Mucosa of descending colon (tissue), 3 donors: Measurements from ENCODE around the gene NRSN2. TPM values are rescaled to one million over a fixed set of nuclear protein-coding genes. Genes with fewer than 3 reads are reported as not detected.

ENCODE experiments used
- ATAC-seq: fragments of 200-7000 bp; cut with Tn5 transposase; one replicate; pipeline ENCODE4 v1.9.1; 2020; ENCODE audit warnings: mild to moderate bottlenecking, moderate library complexity
- DNase-seq, 3 donors: peaks; one replicate each; pipeline ENCODE4 v3.0.0-alpha.2; 2020
- H3K36me3 ChIP-seq: fragments of 200-600 bp; one replicate; pipeline ENCODE4 v1.8.0; 2021; ENCODE audit warnings: low read depth, mild to moderate bottlenecking
- H3K4me1 ChIP-seq: fragments of 200-600 bp; one replicate; pipeline ENCODE4 v1.8.0; 2021; ENCODE audit warnings: low read depth, mild to moderate bottlenecking
- H3K4me3 ChIP-seq: fragments of 200-600 bp; one replicate; pipeline ENCODE4 v1.8.0; 2021; ENCODE audit warnings: mild to moderate bottlenecking
- H3K9me3 ChIP-seq: fragments of 200-600 bp; one replicate; pipeline ENCODE4 v1.8.0; 2021; ENCODE audit warnings: mild to moderate bottlenecking
- CTCF ChIP-seq: fragments of 200-600 bp; IDR thresholded peaks from one replicate; pipeline ENCODE4 v1.8.0; 2022; ENCODE audit warnings: antibody characterized with exemption, mild to moderate bottlenecking
- intact Hi-C, 2 donors: fragments of 100-400 bp; cut with DNase I in 1 of 2; cut with micrococcal nuclease in 1 of 2; formaldehyde crosslinking; loops; one replicate each; pipeline versions ENCODE4 v1.11.0 to v1.11.1; 2022; cut with DNase I, micrococcal nuclease
- total RNA-seq, 3 donors: library from RNA; stranded (reverse); fragmentation: NEBNext Ultra II Directional in 2 of 3; extraction: Animal tissue kit (Norgen Biotek cat#: 25700) in 2 of 3; gene quantifications; one replicate each; pipeline versions ENCODE4 v1.2.1 to v1.2.4, GENCODE V29; 2021 to 2023
- donor health status: DM: no; HTN: no; CAD: no; lungs with moderate emphysema.
- donor health status: DM: no; HTN: no; CAD: no.
- donor health status: DM: no; HTN: yes; CAD: no.

The NRSN2 gene
- total RNA-seq, 3 donors from 2014 or later, result 8.7 to 21.1 (median 13.1) TPM

GRCh38 chr20:316316-317068 lies 30.4 kb upstream of the NRSN2 start:
- Histone ChIP-seq H3K9me3 (no peaks in the 10 kb centered on the region), H3K4me1 (no peaks in the 10 kb centered on the region), H3K4me3 (no peak overlapping the region), H3K36me3 (no peaks in the 10 kb centered on the region)
- no peak for DNase-seq
- intact Hi-C loops, result no loop called here
- ATAC-seq, result no peak
- no peak for TF ChIP-seq CTCF

DNA sequence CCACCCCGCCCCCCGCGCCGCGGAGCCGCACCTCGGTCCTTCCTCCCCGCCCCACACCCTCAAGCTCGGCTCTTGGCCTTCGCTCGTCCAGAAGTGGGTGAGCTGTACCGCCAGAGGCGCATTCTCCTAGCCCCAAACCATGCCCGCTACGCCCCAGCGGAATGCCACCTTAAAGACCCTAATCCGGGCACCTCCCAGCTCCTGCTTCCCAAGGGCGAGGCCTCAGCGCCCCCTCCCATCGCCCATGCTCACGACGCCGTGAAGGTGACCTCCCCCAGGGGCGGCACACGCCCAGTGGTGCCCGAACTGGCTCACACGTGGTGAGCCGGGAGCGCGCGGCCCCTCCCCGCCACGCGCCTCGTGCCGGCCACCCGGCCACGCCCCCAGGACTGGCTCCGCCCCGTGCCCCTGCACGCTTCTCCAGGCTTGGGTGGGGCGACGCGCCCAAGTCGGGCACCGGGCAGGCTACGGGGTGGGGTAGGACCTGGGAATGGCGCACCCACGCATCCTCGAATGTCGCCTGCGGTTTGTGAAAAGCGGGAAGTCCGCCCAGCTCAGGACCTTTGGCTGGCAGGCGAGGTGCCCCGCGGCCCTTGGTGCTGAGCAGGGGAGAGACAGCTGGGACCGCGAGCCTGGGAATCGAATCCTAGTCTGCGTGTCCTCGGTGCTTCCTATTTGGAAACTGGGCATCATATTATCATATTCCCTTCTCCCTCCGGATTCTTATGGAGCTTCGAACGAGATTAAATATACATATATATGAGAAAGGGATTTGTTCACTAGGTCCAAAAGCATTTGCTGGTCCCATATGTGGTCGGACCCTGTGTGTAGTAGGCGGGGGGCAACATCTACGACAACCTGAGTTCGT lies 22.5 kb upstream of the NRSN2 start:
- intact Hi-C loops, result no loop called here
- Histone ChIP-seq H3K9me3 (no peaks in the 10 kb centered on the region), H3K36me3 (no peaks in the 10 kb centered on the region), H3K4me1 (peaks cover 25% of the 10 kb centered on the region), H3K4me3 (peak overlapping the region; percentile 17)
- peak; percentile 87 for ATAC-seq
- peak; percentile 96 to 98 (median 97) for DNase-seq
- TF ChIP-seq CTCF, result no peak

GRCh38 chr20:325045-325888 lies 21.6 kb upstream of the NRSN2 start, which contains the start of gene SOX12:
SOX12 (plus strand) TSS chr20:325552; CDS start chr20:325925, 373 bp downstream.
- H3K4me1 ChIP-seq, result peaks cover 25% of the 10 kb centered on the region
- no peak for TF ChIP-seq CTCF
- DNase-seq, result peak; percentile 98 to 99 (median 99)
- intact Hi-C loops, result no loop called here
- no peaks in the 10 kb centered on the region for H3K36me3 ChIP-seq
- no peaks in the 10 kb centered on the region for H3K9me3 ChIP-seq
- H3K4me3 ChIP-seq, result peak within 1 kb of the TSS; percentile 28
- ATAC-seq, result peak; percentile 84

GRCh38 chr20:325889-326644 lies 20.8 kb upstream of the NRSN2 start:
- DNase-seq, result peak; percentile 64 to 86 (median 79)
- Histone ChIP-seq H3K4me1 (peaks cover 25% of the 10 kb centered on the region), H3K9me3 (no peaks in the 10 kb centered on the region), H3K36me3 (no peaks in the 10 kb centered on the region), H3K4me3 (peak overlapping the region; percentile 28)
- no peak for ATAC-seq
- intact Hi-C loops, result no loop called here
- TF ChIP-seq CTCF, result no peak
